ENCODE results near the gene JAK2.

GRCh38 chr9:5013374-5013773, 28.3 kb downstream of the JAK2 start:
- TF ChIP-seq CTCF (IDR thresholded peaks at IDR 0.05; ENCODE audit: low read length): no peak
- TF ChIP-seq EZH2 (IDR thresholded peaks at IDR 0.05; ENCODE audit: borderline replicate concordance, low read length): no peak

Data from OCI-LY1 (cell line).